Kidney epithelial cell (primary cell): ENCODE data around the gene DYNC1LI2. TPM values are rescaled to one million over a fixed set of nuclear protein-coding genes. Genes with fewer than 3 reads are reported as not detected.

Source experiments
- DNase-seq: peaks from one replicate; pipeline ENCODE4 v3.0.0-alpha.2; 2010; ENCODE audit warnings: low read depth
- H3K27me3 ChIP-seq: 2 replicates; pipeline ENCODE4 v1.6.0; 2011; ENCODE audit warnings: low read length; ENCODE audit not compliant: control insufficient read depth, insufficient read depth
- H3K36me3 ChIP-seq: 2 replicates; pipeline ENCODE4 v1.5.1; 2011; ENCODE audit warnings: low read length; ENCODE audit not compliant: control insufficient read depth, insufficient read depth
- H3K4me3 ChIP-seq: 2 replicates; pipeline ENCODE4 v1.5.1; 2011; ENCODE audit warnings: low read depth, mild to moderate bottlenecking, control low read depth, low read length
- CTCF ChIP-seq: IDR thresholded peaks from 2 replicates; pipeline ENCODE4 v1.5.1; 2011; ENCODE audit warnings: mild to moderate bottlenecking, moderate library complexity, low read length, control low read depth, inconsistent platforms; ENCODE audit not compliant: insufficient read depth, poor library complexity, severe bottlenecking
- total RNA-seq: library from RNA; depleted of rRNA; stranded (reverse); fragments of >200 nt; gene quantifications from 2 replicates; pipeline ENCODE4 v1.2.3, GENCODE V29; 2015

Gene DYNC1LI2
- total RNA-seq, 1 donor from 2014 or later: 126 TPM

DNA sequence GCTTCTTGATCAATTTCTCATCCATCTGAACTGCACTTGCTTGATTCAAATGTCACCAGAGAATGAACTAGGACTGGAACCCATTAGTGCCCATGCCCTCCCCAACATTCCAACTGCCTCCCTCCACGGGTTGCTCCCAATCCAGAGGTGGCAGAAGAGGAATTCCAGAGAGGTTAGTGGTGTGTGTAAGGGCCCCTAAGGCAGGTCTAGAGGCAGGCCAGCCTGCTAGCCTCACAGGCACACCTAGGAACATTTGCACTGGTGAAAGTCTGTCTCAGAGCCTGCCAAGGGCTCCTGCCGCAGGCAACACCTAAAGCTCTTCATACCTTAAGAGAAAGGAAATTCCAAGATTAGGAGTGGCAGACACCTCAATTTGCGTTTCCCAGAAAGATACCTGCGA lies 33.6 kb downstream of the DYNC1LI2 start:
- DNase-seq: no peak
- Histone ChIP-seq H3K27me3 (no peaks in the 10 kb centered on the region), H3K36me3 (peaks cover 1% of the 10 kb centered on the region), H3K4me3 (no peak overlapping the region)
- TF ChIP-seq CTCF: no peak

- Histone ChIP-seq H3K27me3 (no peaks in the 10 kb centered on the region), H3K36me3 (peaks cover 1% of the 10 kb centered on the region), H3K4me3 (no peak overlapping the region)
- peak; percentile 50 for TF ChIP-seq CTCF
- no peak for DNase-seq
These were observed 34.2 kb downstream of the DYNC1LI2 start for GRCh38 chr16:66717112-66717675.

DNA sequence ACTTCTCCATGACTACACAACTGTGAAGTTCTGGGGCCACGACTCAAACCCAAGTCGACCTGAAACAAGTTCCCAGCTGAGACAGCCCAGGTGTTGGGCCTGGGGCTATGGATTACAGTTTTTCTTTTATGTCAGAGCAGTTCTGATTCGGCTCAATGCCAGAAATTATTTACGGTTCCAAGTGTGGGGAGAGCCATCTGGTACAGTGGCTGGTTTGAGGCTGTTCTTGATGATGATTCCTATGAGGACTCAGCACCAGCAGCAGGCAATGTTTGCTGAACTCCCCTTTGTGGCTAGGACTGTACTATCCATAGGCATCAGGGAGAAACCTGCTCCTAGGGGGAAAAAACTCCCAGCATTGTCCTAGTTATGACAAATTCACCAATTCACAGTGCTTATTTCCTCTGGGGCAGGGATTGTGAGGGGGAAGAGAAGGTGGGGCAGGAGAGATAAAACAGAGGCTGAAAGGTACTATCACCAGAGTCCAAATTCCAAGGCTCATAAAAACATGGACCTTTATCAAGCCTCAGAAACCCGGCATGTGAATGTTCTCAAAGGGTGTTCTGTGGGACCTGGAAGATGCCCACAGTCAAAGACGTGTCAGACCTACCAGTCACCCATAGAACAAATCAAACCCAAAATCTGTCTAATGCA lies 36.6 kb downstream of the DYNC1LI2 start:
- H3K36me3 ChIP-seq: peaks cover 1% of the 10 kb centered on the region
- no peak overlapping the region for H3K4me3 ChIP-seq
- H3K27me3 ChIP-seq: no peaks in the 10 kb centered on the region
- TF ChIP-seq CTCF: no peak
- DNase-seq: no peak

- H3K36me3 ChIP-seq: peaks cover 1% of the 10 kb centered on the region
- no peak for TF ChIP-seq CTCF
- DNase-seq: no peak
- H3K4me3 ChIP-seq: no peak overlapping the region
- no peaks in the 10 kb centered on the region for H3K27me3 ChIP-seq
These were observed 37.3 kb downstream of the DYNC1LI2 start for GRCh38 chr16:66714062-66714461.

DNA sequence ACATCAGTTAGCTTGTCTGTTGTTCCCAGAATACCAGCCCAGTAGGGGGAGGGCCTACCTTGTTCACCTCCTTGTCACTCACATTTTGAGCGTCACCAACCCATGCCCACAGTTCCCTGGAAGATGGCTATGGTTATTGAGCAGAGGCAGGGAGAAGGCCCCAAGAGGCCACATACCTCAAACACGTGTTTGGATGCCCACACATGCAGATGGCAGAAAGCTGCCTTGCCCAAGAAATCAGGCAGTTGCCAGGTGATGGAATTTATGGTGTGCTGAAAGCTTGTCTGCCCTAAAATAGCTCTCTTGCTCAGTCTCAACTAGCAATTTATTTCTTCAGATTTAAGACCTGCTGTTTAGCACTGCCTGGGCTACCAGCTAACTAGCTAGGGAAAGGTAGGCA lies 38.3 kb downstream of the DYNC1LI2 start:
- H3K27me3 ChIP-seq: no peaks in the 10 kb centered on the region
- H3K4me3 ChIP-seq: no peak overlapping the region
- no peak for DNase-seq
- H3K36me3 ChIP-seq: peaks cover 1% of the 10 kb centered on the region
- no peak for TF ChIP-seq CTCF

GRCh38 chr16:66712512-66712911 lies 38.9 kb downstream of the DYNC1LI2 start:
- no peak for DNase-seq
- Histone ChIP-seq H3K4me3 (no peak overlapping the region), H3K36me3 (no peaks in the 10 kb centered on the region), H3K27me3 (no peaks in the 10 kb centered on the region)
- TF ChIP-seq CTCF: no peak
